Fibroblast of villous mesenchyme (primary cell): ENCODE data around the gene FBF1. TPM values are rescaled to one million over a fixed set of nuclear protein-coding genes. Genes with fewer than 3 reads are reported as not detected.

Experiments
- DNase-seq: peaks from one replicate; pipeline ENCODE4 v3.0.0-alpha.2; 2010; ENCODE audit warnings: low read depth
- H3K4me3 ChIP-seq: 2 replicates; pipeline ENCODE4 v1.5.1; 2011; ENCODE audit warnings: low read depth, mild to moderate bottlenecking, low read length
- total RNA-seq: library from RNA; depleted of rRNA; stranded (reverse); fragments of >200 nt; gene quantifications from 2 replicates; pipeline ENCODE4 v1.2.3, GENCODE V29; 2012
- TF ChIP-seq, protein P1 (sequence below): IDR thresholded peaks from 2 replicates; pipeline ENCODE4 v1.5.1; 2012; ENCODE audit warnings: low read depth, mild to moderate bottlenecking, low read length; ENCODE audit not compliant: insufficient read depth

FBF1 gene
- total RNA-seq, 1 donor: 16.0 TPM

DNA sequence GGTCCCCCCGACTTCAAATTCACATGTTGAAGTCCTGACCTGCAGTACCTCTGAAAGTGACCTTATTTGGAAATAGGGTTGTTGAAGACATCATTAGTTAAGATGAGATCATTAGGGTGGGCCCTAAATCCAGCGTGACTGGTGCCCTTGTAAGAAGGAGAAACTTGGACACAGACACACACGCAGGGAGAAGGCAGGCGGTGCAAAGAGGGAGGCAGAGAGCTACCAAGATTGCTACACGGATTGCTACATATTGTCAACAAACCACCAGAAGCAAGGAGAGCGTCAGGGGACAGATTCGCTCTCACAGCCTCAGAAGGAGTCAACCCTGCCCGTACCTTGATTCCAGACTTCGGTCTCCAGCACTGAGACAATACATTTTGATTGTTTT, 78.9 kb downstream of the FBF1 start:
- TF ChIP-seq, protein P1, sequence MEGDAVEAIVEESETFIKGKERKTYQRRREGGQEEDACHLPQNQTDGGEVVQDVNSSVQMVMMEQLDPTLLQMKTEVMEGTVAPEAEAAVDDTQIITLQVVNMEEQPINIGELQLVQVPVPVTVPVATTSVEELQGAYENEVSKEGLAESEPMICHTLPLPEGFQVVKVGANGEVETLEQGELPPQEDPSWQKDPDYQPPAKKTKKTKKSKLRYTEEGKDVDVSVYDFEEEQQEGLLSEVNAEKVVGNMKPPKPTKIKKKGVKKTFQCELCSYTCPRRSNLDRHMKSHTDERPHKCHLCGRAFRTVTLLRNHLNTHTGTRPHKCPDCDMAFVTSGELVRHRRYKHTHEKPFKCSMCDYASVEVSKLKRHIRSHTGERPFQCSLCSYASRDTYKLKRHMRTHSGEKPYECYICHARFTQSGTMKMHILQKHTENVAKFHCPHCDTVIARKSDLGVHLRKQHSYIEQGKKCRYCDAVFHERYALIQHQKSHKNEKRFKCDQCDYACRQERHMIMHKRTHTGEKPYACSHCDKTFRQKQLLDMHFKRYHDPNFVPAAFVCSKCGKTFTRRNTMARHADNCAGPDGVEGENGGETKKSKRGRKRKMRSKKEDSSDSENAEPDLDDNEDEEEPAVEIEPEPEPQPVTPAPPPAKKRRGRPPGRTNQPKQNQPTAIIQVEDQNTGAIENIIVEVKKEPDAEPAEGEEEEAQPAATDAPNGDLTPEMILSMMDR: no peak
- no peak overlapping the region for H3K4me3 ChIP-seq
- DNase-seq: peak; percentile 71

Other genes starting within 250 kb of the FBF1 start
- 0.32 and 1.3 TPM in 2 replicates for gene ITGB4, start 219.6 kb downstream of the FBF1 start, total RNA-seq
- 36.7 and 49.3 TPM in 2 replicates for gene GALK1, start 175.8 kb downstream of the FBF1 start, total RNA-seq
- gene UNK, start 156.2 kb downstream of the FBF1 start, total RNA-seq: 19.9 and 23.5 TPM in 2 replicates
- gene UNC13D, start 96.6 kb downstream of the FBF1 start, total RNA-seq: 0.86 and 1.6 TPM in 2 replicates
- gene WBP2, start 85.7 kb downstream of the FBF1 start, total RNA-seq: 18.4 and 26.8 TPM in 2 replicates
- gene TRIM47, start 62.5 kb downstream of the FBF1 start, total RNA-seq: 13.5 and 15.1 TPM in 2 replicates
- 21.9 and 22.5 TPM in 2 replicates for gene TRIM65, start 44.1 kb downstream of the FBF1 start, total RNA-seq
- gene MRPL38, start 36.2 kb downstream of the FBF1 start, total RNA-seq: 33.7 and 45.1 TPM in 2 replicates
- 64.4 and 79.9 TPM in 2 replicates for gene ACOX1, start 38.1 kb upstream of the FBF1 start, total RNA-seq
- 16.8 and 24.2 TPM in 2 replicates for gene TEN1, start 38.2 kb upstream of the FBF1 start, total RNA-seq
- gene CDK3, start 59.8 kb upstream of the FBF1 start, total RNA-seq: 0.64 and 2.2 TPM in 2 replicates
- gene EVPL, start 86.3 kb upstream of the FBF1 start, total RNA-seq: under 0.01 and 0.43 TPM in 2 replicates
- gene SRP68, start 131.5 kb upstream of the FBF1 start, total RNA-seq: 28.3 and 42.3 TPM in 2 replicates
- gene GALR2, start 133.7 kb upstream of the FBF1 start, total RNA-seq: under 0.01 TPM in 1 of 2 replicates, not detected in the other
- not detected in 2 replicates for gene ZACN, start 138.1 kb upstream of the FBF1 start, total RNA-seq
- 93.1 and 98.4 TPM in 2 replicates for gene EXOC7, start 162.7 kb upstream of the FBF1 start, total RNA-seq
- gene FOXJ1, start 200.2 kb upstream of the FBF1 start, total RNA-seq: not detected in 2 replicates